Activated CD8-positive, alpha-beta memory T cell treated with anti-CD3 and anti-CD28 coated beads, Interleukin-2, amount 50 U/mL, for 24 hours (primary cell): Measurements from ENCODE around the gene NANOS1.
"Not testable (repeated sequence)": the region's sequence is repeated elsewhere in the genome, so short reads cannot be mapped to it uniquely, and the experiment has no call there.

ENCODE experiments used
- DNase-seq: peaks from one replicate; pipeline ENCODE4 v3.0.0-alpha.2; 2020; ENCODE audit errors: extremely low read depth

The NANOS1 gene

GRCh38 chr10:119007211-119007574 lies 22.3 kb upstream of the NANOS1 start:
- DNase-seq = no peak

- DNase-seq = no peak
Measured at GRCh38 chr10:119020627-119020946, 8.9 kb upstream of the NANOS1 start.

GRCh38 chr10:119022846-119023552 lies 6.5 kb upstream of the NANOS1 start:
- no peak for DNase-seq

- DNase-seq = no peak
Measured at GRCh38 chr10:119023553-119023868, 6.0 kb upstream of the NANOS1 start.

- no peak for DNase-seq
Measured at GRCh38 chr10:119024882-119025281, 4.6 kb upstream of the NANOS1 start.

GRCh38 chr10:119025336-119025735 lies 4.2 kb upstream of the NANOS1 start:
- DNase-seq = no peak

GRCh38 chr10:119025776-119026175 lies 3.7 kb upstream of the NANOS1 start:
- DNase-seq = no peak

- no peak for DNase-seq
Measured at GRCh38 chr10:119026301-119027110, 3.0 kb upstream of the NANOS1 start.

GRCh38 chr10:119028445-119028899 lies 1.0 kb upstream of the NANOS1 start:
- DNase-seq = not testable (repeated sequence)

GRCh38 chr10:119028900-119029612 lies 458 bp upstream of the NANOS1 start:
- DNase-seq = peak; percentile 44

- DNase-seq = no peak
Measured at GRCh38 chr10:119030421-119031250, 1.1 kb downstream of the NANOS1 start.

GRCh38 chr10:119031496-119032059 lies 2.1 kb downstream of the NANOS1 start:
- DNase-seq = no peak

GRCh38 chr10:119039161-119039560 lies 9.6 kb downstream of the NANOS1 start:
- DNase-seq = no peak

GRCh38 chr10:119041326-119041725 lies 11.8 kb downstream of the NANOS1 start:
- no peak for DNase-seq

GRCh38 chr10:119042169-119042568 lies 12.7 kb downstream of the NANOS1 start:
- DNase-seq = no peak

- DNase-seq = no peak
Measured at GRCh38 chr10:119045561-119045960, 16.0 kb downstream of the NANOS1 start.

- DNase-seq = no peak
Measured at GRCh38 chr10:119049361-119049760, 19.8 kb downstream of the NANOS1 start.

GRCh38 chr10:119049777-119050176 lies 20.3 kb downstream of the NANOS1 start:
- no peak for DNase-seq

GRCh38 chr10:119051775-119052174 lies 22.3 kb downstream of the NANOS1 start:
- no peak for DNase-seq

- no peak for DNase-seq
Measured at GRCh38 chr10:119055472-119055871, 26.0 kb downstream of the NANOS1 start.

- no peak for DNase-seq
Measured at GRCh38 chr10:119058010-119058409, 28.5 kb downstream of the NANOS1 start.

- no peak for DNase-seq
Measured at GRCh38 chr10:119059557-119059956, 30.0 kb downstream of the NANOS1 start.
